ENCODE measurements around the gene UROC1.

GRCh38 chr3:126484662-126485061 lies 32.9 kb downstream of the UROC1 start:
- TF ChIP-seq POLR2A (IDR thresholded peaks at IDR 0.05) (no peak), CTCF (IDR thresholded peaks at IDR 0.05) (no peak)

Measured in breast epithelium (tissue), 3 donors.